Measurements from ENCODE around the gene ASB6. TPM values are rescaled to one million over a fixed set of nuclear protein-coding genes. Genes with fewer than 3 reads are reported as not detected.

Gene ASB6
- total RNA-seq, 1 experiment from 2014 or later, result 14.2 TPM

GRCh38 chr9:129650680-129651235, 8.8 kb upstream of the ASB6 start:
- no peak for DNase-seq (ENCODE audit: low read depth, low spot score)
- in situ Hi-C loops (cut with HindIII; ENCODE audit: low pct_unique_long_range_greater_than_20kb, low sequenced_read_pairs), result no loop called here

- in situ Hi-C loops (cut with HindIII; ENCODE audit: low pct_unique_long_range_greater_than_20kb, low sequenced_read_pairs), result no loop called here
- DNase-seq (ENCODE audit: low read depth, low spot score), result no peak
These were observed 8.1 kb upstream of the ASB6 start for GRCh38 chr9:129649726-129650679.

- in situ Hi-C loops (cut with HindIII; ENCODE audit: low pct_unique_long_range_greater_than_20kb, low sequenced_read_pairs), result no loop called here
- DNase-seq (ENCODE audit: low read depth, low spot score), result no peak
These were observed 6.8 kb upstream of the ASB6 start for GRCh38 chr9:129648764-129649115.

- no peak for DNase-seq (ENCODE audit: low read depth, low spot score)
- in situ Hi-C loops (cut with HindIII; ENCODE audit: low pct_unique_long_range_greater_than_20kb, low sequenced_read_pairs), result no loop called here
These were observed 6.3 kb upstream of the ASB6 start for GRCh38 chr9:129648092-129648763.

- in situ Hi-C loops (cut with HindIII; ENCODE audit: low pct_unique_long_range_greater_than_20kb, low sequenced_read_pairs), result no loop called here
- no peak for DNase-seq (ENCODE audit: low read depth, low spot score)
These were observed 5.7 kb upstream of the ASB6 start for GRCh38 chr9:129647635-129648034.

- no peak for DNase-seq (ENCODE audit: low read depth, low spot score)
- in situ Hi-C loops (cut with HindIII; ENCODE audit: low pct_unique_long_range_greater_than_20kb, low sequenced_read_pairs), result no loop called here
These were observed 4.7 kb upstream of the ASB6 start for GRCh38 chr9:129646654-129647053.

GRCh38 chr9:129646252-129646651, 4.3 kb upstream of the ASB6 start:
- in situ Hi-C loops (cut with HindIII; ENCODE audit: low pct_unique_long_range_greater_than_20kb, low sequenced_read_pairs), result no loop called here
- no peak for DNase-seq (ENCODE audit: low read depth, low spot score)

- in situ Hi-C loops (cut with HindIII; ENCODE audit: low pct_unique_long_range_greater_than_20kb, low sequenced_read_pairs), result no loop called here
- DNase-seq (ENCODE audit: low read depth, low spot score), result no peak
These were observed 3.0 kb upstream of the ASB6 start for GRCh38 chr9:129644902-129645301.

- no peak for DNase-seq (ENCODE audit: low read depth, low spot score)
- in situ Hi-C loops (cut with HindIII; ENCODE audit: low pct_unique_long_range_greater_than_20kb, low sequenced_read_pairs), result no loop called here
These were observed 2.4 kb upstream of the ASB6 start for GRCh38 chr9:129644365-129644764.

GRCh38 chr9:129643706-129644105, 1.8 kb upstream of the ASB6 start:
- no peak for DNase-seq (ENCODE audit: low read depth, low spot score)
- in situ Hi-C loops (cut with HindIII; ENCODE audit: low pct_unique_long_range_greater_than_20kb, low sequenced_read_pairs), result no loop called here

GRCh38 chr9:129640871-129641749, 841 bp downstream of the ASB6 start:
- in situ Hi-C loops (cut with HindIII; ENCODE audit: low pct_unique_long_range_greater_than_20kb, low sequenced_read_pairs), result no loop called here

GRCh38 chr9:129640086-129640870, 1.7 kb downstream of the ASB6 start:
- peak; percentile 56 for DNase-seq (ENCODE audit: low read depth, low spot score)
- in situ Hi-C loops (cut with HindIII; ENCODE audit: low pct_unique_long_range_greater_than_20kb, low sequenced_read_pairs), result no loop called here

More at GRCh38 chr9:129640871-129641749, 841 bp downstream of the ASB6 start:
- DNase-seq (ENCODE audit: low read depth, low spot score), result no peak

- DNase-seq (ENCODE audit: low read depth, low spot score), result no peak
- in situ Hi-C loops (cut with HindIII; ENCODE audit: low pct_unique_long_range_greater_than_20kb, low sequenced_read_pairs), result loop anchor here (10.0 kb wide), 1 partner anchor 505 kb away; no protein-coding TSS in a partner anchor
These were observed 2.2 kb downstream of the ASB6 start for GRCh38 chr9:129639756-129640085.

- in situ Hi-C loops (cut with HindIII; ENCODE audit: low pct_unique_long_range_greater_than_20kb, low sequenced_read_pairs), result loop anchor here (10.0 kb wide), 1 partner anchor 504 kb away; no protein-coding TSS in a partner anchor
- no peak for DNase-seq (ENCODE audit: low read depth, low spot score)
These were observed 2.8 kb downstream of the ASB6 start for GRCh38 chr9:129639034-129639630.

GRCh38 chr9:129637673-129638439, 4.1 kb downstream of the ASB6 start:
- DNase-seq (ENCODE audit: low read depth, low spot score), result no peak
- in situ Hi-C loops (cut with HindIII; ENCODE audit: low pct_unique_long_range_greater_than_20kb, low sequenced_read_pairs), result loop anchor here (10.0 kb wide), 1 partner anchor 503 kb away; no protein-coding TSS in a partner anchor

GRCh38 chr9:129637102-129637501, 4.8 kb downstream of the ASB6 start:
- no peak for DNase-seq (ENCODE audit: low read depth, low spot score)
- in situ Hi-C loops (cut with HindIII; ENCODE audit: low pct_unique_long_range_greater_than_20kb, low sequenced_read_pairs), result loop anchor here (10.0 kb wide), 1 partner anchor 502 kb away; no protein-coding TSS in a partner anchor
